C4-2B (cell line): ENCODE results near the gene CRELD2.

ENCODE experiments used
- H3K27ac ChIP-seq: fragments of 450-650 bp; 2 replicates; pipeline ENCODE4 v1.5.1; 2017
- ZFX ChIP-seq: fragments of 450-650 bp; IDR thresholded peaks from 2 replicates; pipeline ENCODE4 v1.6.1; 2017
- TF ChIP-seq, protein P1 (sequence below): fragments of 450-650 bp; conservative IDR thresholded peaks from 2 replicates; pipeline ENCODE4 v1.5.1; 2017; ENCODE audit warnings: mild to moderate bottlenecking

The CRELD2 gene

DNA sequence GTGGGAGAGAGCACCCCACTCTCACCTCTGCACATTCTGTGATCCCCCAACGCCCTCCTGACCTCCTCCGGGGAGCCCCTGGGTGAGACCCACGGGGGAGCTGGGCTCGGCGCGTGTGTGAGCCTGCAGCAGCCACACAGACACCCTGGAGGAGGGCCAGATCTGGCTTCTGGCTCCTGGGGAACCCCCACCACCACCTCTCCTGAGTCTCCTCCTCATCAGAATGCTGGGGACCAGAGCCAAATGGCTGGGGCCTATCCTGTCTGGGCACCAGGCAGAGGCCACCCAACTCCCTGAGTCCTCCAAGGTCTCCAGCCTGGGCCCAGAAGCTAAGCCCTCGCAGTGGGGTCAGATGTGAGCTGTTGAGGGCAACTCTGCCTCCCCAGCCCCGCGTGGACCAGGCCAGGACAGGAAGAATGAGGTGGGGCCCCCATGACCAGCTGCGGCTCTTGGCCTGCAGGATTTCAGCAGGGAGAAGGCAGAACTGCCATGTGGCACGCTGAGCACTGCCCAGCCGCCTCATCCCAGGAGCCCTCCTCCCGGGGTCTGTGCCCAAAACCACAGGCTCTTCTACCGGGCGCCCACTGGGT is 36.7 kb downstream of the CRELD2 start:
- H3K27ac ChIP-seq: peak overlapping the region; percentile 98; the same call in 1 of the 2 replicates
- TF ChIP-seq ZFX: no peak
- TF ChIP-seq, protein P1, sequence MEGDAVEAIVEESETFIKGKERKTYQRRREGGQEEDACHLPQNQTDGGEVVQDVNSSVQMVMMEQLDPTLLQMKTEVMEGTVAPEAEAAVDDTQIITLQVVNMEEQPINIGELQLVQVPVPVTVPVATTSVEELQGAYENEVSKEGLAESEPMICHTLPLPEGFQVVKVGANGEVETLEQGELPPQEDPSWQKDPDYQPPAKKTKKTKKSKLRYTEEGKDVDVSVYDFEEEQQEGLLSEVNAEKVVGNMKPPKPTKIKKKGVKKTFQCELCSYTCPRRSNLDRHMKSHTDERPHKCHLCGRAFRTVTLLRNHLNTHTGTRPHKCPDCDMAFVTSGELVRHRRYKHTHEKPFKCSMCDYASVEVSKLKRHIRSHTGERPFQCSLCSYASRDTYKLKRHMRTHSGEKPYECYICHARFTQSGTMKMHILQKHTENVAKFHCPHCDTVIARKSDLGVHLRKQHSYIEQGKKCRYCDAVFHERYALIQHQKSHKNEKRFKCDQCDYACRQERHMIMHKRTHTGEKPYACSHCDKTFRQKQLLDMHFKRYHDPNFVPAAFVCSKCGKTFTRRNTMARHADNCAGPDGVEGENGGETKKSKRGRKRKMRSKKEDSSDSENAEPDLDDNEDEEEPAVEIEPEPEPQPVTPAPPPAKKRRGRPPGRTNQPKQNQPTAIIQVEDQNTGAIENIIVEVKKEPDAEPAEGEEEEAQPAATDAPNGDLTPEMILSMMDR: no peak

DNA sequence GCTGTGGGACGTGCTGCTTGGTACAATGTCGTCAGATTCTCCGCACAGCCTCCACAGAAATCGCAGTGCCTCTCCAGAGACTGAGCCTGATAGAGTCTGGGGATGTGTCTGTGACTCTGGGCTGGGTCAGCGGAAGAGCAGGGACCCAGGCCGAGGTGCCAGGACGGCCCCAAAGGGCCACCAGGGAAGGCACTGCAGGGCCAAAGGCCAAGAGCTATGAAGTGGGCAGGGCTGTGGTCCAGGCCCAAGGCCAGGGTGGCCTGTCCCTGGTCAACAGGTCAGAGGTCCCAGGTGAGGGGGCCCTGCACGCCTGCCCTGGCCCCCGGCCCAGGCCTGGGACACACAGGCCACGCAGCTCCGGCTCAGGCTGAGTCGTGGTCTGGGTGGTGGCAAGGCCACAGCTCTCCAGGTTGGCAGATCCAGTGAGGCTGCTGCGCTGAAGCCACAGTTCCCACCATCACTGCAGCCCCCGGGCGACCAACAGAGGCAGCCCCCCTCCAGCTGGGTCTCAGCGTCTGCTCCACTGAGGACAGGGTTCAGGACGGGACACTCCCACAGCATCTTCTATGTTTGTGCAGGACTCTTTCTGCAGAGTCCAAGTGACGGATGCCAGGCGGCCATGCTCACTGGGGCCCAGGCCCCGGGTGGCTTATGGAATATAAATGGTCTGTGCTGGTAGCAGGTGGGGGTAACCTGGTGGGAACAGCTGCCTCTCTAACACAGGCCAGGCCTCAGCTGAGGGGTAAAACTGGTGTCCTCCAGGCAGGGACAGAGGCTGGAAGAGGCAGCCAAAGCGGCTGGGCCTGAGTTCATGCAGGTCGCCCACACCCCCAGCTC is 37.4 kb downstream of the CRELD2 start:
- no peak for TF ChIP-seq ZFX
- TF ChIP-seq, protein P1: no peak
- no peak overlapping the region for H3K27ac ChIP-seq

DNA sequence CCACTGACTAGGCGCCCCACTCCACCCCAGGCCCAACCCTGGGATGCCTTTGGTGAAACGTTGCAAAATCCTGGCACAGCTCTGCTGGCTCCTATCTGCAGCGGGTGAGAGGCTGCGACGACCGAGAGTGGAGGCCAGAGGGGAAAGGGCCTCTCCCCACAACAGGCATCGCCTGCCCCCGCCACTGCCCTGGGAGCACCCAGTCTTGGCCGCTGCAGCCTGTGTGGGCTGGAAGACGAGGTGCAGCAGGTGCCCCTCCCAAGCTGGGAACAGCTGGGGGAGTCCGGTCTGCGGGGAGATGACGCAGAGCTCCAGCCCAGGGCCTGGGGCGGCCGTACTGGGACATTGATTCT is 38.0 kb downstream of the CRELD2 start:
- no peak overlapping the region for H3K27ac ChIP-seq
- TF ChIP-seq, protein P1: no peak
- no peak for TF ChIP-seq ZFX

DNA sequence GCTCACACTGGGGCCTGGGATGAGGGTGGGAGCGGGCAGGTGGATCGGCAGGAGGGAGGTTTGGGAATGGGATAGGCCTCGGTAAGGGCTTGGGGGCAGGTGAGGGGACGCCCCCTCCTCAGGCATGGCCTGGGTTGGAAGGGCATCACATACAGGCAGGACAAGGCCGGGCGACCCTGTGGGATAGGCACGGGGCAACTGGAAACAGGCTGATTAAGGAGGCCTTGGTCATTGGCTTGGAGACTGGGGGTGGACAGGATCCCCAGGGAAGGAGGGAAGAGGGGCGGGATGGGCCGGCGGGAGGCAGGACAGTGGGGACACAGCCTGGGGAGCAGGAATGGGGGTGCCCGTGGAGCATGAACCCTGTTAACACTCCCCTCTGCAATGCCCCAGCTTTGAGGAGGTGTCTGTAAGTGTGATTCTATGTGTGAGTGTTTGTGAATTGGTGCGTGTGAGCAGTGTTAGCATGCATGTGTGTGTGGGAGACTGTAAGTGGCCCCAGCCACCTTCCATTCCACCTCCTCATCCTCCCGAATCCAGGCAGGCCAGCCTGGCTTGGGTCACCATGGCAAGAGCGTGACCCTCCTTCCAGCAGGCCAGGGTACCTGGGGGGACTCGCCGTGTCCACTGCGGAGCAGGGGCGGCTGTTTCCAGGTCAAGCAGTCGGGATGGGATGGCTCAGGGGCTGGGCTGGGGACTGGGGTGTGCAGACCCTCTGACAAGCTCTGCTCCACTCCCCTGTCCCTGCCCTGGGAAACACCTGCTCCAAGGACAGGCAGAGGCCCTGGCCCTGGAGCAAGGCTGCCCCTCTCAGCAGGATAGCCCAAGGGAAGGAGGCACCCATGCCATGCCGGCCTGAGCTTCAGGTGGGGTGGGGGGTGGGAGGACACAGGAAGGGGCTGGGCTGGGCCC is 38.7 kb downstream of the CRELD2 start:
- no peak overlapping the region for H3K27ac ChIP-seq

DNA sequence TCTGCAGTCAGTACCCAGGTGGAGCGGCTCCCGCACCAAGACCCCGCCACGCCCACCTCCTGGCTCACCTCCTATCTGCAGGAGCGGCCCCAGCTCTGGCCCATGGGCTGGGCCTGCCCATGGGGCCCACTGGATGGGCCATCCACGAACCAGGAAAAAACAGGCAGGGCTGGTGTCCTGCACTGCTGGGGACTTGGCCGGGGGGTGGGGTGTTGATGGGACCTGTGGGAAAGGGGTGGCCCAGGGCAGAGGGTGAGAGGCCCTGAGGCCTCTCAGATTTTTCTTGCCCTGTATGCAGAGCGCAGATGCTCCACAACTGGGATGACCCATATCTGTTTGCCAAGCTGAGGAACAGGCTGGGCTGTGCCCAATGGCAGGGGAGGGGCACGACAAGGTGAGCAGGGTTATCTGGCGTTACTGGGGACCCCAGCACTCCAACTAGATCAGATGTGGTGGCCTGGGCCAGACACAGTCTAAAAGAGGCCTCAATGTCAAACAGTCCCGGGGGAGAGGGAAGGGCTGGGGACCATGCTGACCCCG is 39.5 kb downstream of the CRELD2 start:
- TF ChIP-seq ZFX: no peak
- TF ChIP-seq, protein P1: no peak
- H3K27ac ChIP-seq: peak overlapping the region; percentile 98

More for the DNA sequence above, 38.7 kb downstream of the CRELD2 start:
- no peak for TF ChIP-seq ZFX
- TF ChIP-seq, protein P1: no peak

DNA sequence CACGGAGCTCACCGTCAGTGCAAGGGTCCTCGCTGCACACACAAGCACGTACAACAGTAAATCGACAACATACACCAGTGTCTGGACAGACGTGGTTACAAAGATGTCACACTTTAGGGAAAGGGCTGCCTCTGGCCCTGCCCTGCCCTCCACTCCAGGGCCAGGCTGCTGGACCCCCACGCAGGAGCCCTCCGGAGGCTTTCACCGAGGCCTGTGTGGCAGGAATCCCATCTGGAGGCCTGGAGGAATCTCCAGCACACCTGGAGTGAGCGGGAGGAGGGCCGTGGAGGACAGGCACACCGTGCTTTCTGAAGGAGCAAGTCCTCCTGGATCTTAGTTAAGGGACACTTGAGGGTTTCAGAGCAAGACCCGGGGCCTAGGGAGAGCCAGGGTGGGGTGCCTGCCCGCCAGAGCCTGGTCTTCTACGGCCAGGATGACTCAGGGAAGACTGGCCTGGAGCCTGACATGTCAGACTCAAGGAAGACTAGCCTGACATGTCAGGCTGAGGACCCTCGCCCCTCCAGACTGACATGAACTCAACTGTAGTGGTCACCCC is 40.0 kb downstream of the CRELD2 start:
- no peak for TF ChIP-seq ZFX
- TF ChIP-seq, protein P1: no peak
- peak overlapping the region; percentile 98 for H3K27ac ChIP-seq
